OCI-LY3 (cell line): ENCODE data around the gene RAB27B.

Experiments used
- H2AFZ ChIP-seq: fragments of 200-600, 300-600 bp; shearing (Covaris generic); 2 replicates; pipeline ENCODE4 v1.6.0; 2014; ENCODE audit warnings: antibody characterized with exemption, low read depth, low read length
- H3K27ac ChIP-seq: fragments of 200-600, 300-600 bp; sonication (generic); 2 replicates; pipeline ENCODE4 v1.5.1; 2014; ENCODE audit warnings: mild to moderate bottlenecking, low read length, moderate library complexity, mixed read lengths
- H3K27me3 ChIP-seq: fragments of 200-600, 300-600 bp; sonication (generic); 2 replicates; pipeline ENCODE4 v1.6.1; 2014; ENCODE audit warnings: low read depth, low read length, mixed read lengths
- H3K36me3 ChIP-seq: fragments of 200-600, 300-600 bp; sonication (generic); replicated peaks from 2 replicates; pipeline ENCODE3; 2014; ENCODE audit warnings: low read depth, low read length, mixed read lengths
- H3K4me1 ChIP-seq: fragments of 300-600, 200-600 bp; sonication (generic); 2 replicates; pipeline ENCODE4 v1.6.1; 2014; ENCODE audit warnings: low read length, mixed read lengths
- H3K4me2 ChIP-seq: fragments of 200-600, 300-600 bp; sonication (generic); 2 replicates; pipeline ENCODE4 v1.6.1; 2014; ENCODE audit warnings: low read length, mixed read lengths
- H3K4me3 ChIP-seq: fragments of 300-600, 200-600 bp; sonication (generic); 2 replicates; pipeline ENCODE4 v1.5.1; 2014; ENCODE audit warnings: antibody characterized with exemption, mild to moderate bottlenecking, low read length, moderate library complexity
- H3K79me2 ChIP-seq: fragments of 300-600, 200-600 bp; shearing (Covaris generic); 2 replicates; pipeline ENCODE4 v1.6.1; 2014; ENCODE audit warnings: mild to moderate bottlenecking, low read length, mixed read lengths
- H3K9ac ChIP-seq: fragments of 300-600, 200-600 bp; shearing (Covaris generic); 2 replicates; pipeline ENCODE4 v1.6.0; 2014; ENCODE audit warnings: mild to moderate bottlenecking, low read length, moderate library complexity
- H3K9me3 ChIP-seq: fragments of 200-600, 300-600 bp; shearing (Covaris generic); 2 replicates; pipeline ENCODE4 v1.6.1; 2014; ENCODE audit warnings: low read length, mixed read lengths; ENCODE audit not compliant: insufficient read depth
- H4K20me1 ChIP-seq: fragments of 200-600, 300-600 bp; sonication (generic); 2 replicates; pipeline ENCODE4 v1.6.1; 2016; ENCODE audit warnings: low read length, mixed read lengths; ENCODE audit not compliant: insufficient read depth
- EZH2phosphoT487 ChIP-seq: fragments of 200-600 bp; shearing (Covaris generic); IDR thresholded peaks from 2 replicates; pipeline ENCODE4 v1.6.1; 2018; ENCODE audit warnings: antibody characterized with exemption, mixed run types, low read depth
- TF ChIP-seq, protein P1 (sequence below): fragments of 200-600, 300-600 bp; sonication (generic); IDR thresholded peaks from 2 replicates; pipeline ENCODE4 v1.5.1; 2014; ENCODE audit warnings: antibody characterized with exemption, low read length, low read depth

Gene RAB27B

DNA sequence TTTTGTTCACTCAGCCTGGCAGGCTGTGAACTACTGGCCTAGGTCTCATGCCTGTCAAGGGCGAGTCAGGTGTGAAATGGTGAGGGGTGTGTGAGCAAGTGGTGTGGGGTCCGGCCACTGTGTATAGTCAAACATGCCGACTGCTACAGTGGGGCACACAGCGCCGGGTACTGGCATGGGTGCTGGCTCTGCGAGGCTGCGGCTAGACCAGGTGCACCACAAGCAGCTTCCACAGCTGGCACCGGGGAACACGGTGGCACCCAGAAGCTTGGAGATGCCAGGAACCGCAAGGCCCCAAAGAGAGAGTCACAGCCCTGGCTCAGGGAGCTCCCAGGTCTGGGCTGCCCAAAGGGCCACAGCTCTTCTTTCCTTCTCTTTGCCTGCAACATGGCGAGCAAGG lies 81.3 kb downstream of the RAB27B start:
- Histone ChIP-seq H3K79me2 (no peaks in the 10 kb centered on the region), H3K27me3 (peaks cover 16% of the 10 kb centered on the region), H3K9me3 (peaks cover 21% of the 10 kb centered on the region), H3K4me1 (peaks cover 13% of the 10 kb centered on the region), H3K27ac (no peak overlapping the region), H2AFZ (no peak overlapping the region), H4K20me1 (no peaks in the 10 kb centered on the region), H3K9ac (no peak overlapping the region), H3K4me2 (no peak overlapping the region), H3K36me3 (peaks cover 17% of the 10 kb centered on the region), H3K4me3 (no peak overlapping the region)
- TF ChIP-seq, protein P1, sequence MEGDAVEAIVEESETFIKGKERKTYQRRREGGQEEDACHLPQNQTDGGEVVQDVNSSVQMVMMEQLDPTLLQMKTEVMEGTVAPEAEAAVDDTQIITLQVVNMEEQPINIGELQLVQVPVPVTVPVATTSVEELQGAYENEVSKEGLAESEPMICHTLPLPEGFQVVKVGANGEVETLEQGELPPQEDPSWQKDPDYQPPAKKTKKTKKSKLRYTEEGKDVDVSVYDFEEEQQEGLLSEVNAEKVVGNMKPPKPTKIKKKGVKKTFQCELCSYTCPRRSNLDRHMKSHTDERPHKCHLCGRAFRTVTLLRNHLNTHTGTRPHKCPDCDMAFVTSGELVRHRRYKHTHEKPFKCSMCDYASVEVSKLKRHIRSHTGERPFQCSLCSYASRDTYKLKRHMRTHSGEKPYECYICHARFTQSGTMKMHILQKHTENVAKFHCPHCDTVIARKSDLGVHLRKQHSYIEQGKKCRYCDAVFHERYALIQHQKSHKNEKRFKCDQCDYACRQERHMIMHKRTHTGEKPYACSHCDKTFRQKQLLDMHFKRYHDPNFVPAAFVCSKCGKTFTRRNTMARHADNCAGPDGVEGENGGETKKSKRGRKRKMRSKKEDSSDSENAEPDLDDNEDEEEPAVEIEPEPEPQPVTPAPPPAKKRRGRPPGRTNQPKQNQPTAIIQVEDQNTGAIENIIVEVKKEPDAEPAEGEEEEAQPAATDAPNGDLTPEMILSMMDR: no peak
- no peak for TF ChIP-seq EZH2phosphoT487

GRCh38 chr18:54910161-54910919 lies 82.1 kb downstream of the RAB27B start:
- Histone ChIP-seq H2AFZ (no peak overlapping the region), H3K27ac (no peak overlapping the region), H4K20me1 (no peaks in the 10 kb centered on the region), H3K4me3 (no peak overlapping the region), H3K9ac (no peak overlapping the region), H3K27me3 (peaks cover 16% of the 10 kb centered on the region), H3K36me3 (peaks cover 17% of the 10 kb centered on the region), H3K4me1 (peaks cover 11% of the 10 kb centered on the region), H3K4me2 (no peak overlapping the region), H3K9me3 (peaks cover 21% of the 10 kb centered on the region), H3K79me2 (no peaks in the 10 kb centered on the region)
- TF ChIP-seq, protein P1: no peak
- TF ChIP-seq EZH2phosphoT487: no peak

- Histone ChIP-seq H3K4me3 (no peak overlapping the region), H3K27ac (no peak overlapping the region), H3K9ac (no peak overlapping the region), H3K27me3 (peaks cover 13% of the 10 kb centered on the region), H3K4me2 (no peak overlapping the region), H3K36me3 (peaks cover 17% of the 10 kb centered on the region), H3K9me3 (peaks cover 21% of the 10 kb centered on the region), H3K79me2 (no peaks in the 10 kb centered on the region), H2AFZ (no peak overlapping the region), H3K4me1 (peaks cover 11% of the 10 kb centered on the region), H4K20me1 (no peaks in the 10 kb centered on the region)
- TF ChIP-seq, protein P1: no peak
- TF ChIP-seq EZH2phosphoT487: no peak
Observed at GRCh38 chr18:54911551-54911950, 83.3 kb downstream of the RAB27B start.

GRCh38 chr18:54914816-54915215 lies 86.5 kb downstream of the RAB27B start:
- no peak overlapping the region for H3K4me3 ChIP-seq
- TF ChIP-seq EZH2phosphoT487: no peak
- H3K79me2 ChIP-seq: no peaks in the 10 kb centered on the region
- H4K20me1 ChIP-seq: no peaks in the 10 kb centered on the region
- no peak overlapping the region for H3K9ac ChIP-seq
- H3K4me2 ChIP-seq: no peak overlapping the region
- no peak overlapping the region for H3K27ac ChIP-seq
- H3K27me3 ChIP-seq: peaks cover 5% of the 10 kb centered on the region; the same call in 1 of the 2 replicates
- H3K9me3 ChIP-seq: peaks cover 21% of the 10 kb centered on the region
- H2AFZ ChIP-seq: no peak overlapping the region
- H3K4me1 ChIP-seq: peaks cover 11% of the 10 kb centered on the region
- peaks cover 17% of the 10 kb centered on the region for H3K36me3 ChIP-seq
